Duodenal mucosa (tissue), 2 donors: Measurements from ENCODE around the gene LHFPL4.
"Not testable (repeated sequence)": the region's sequence is repeated elsewhere in the genome, so short reads cannot be mapped to it uniquely, and the experiment has no call there.

ENCODE experiments used
- H3K27ac ChIP-seq: one replicate; pipeline ENCODE4 v1.7.0; 2013; ENCODE audit warnings: low read depth, low read length
- H3K27me3 ChIP-seq, 2 donors: one replicate each; pipeline ENCODE4 v1.7.0; 2013; ENCODE audit warnings: low read length in 2 of 2, control low read depth in 1 of 2; ENCODE audit not compliant: insufficient read depth in 2 of 2, control insufficient read depth in 1 of 2
- H3K36me3 ChIP-seq, 2 donors: one replicate each; pipeline ENCODE4 v1.7.0; 2013; ENCODE audit warnings: low read length in 2 of 2, control low read depth in 1 of 2; ENCODE audit not compliant: insufficient read depth in 2 of 2, control insufficient read depth in 1 of 2
- H3K4me1 ChIP-seq, 2 donors: one replicate each; pipeline ENCODE4 v1.7.0; 2013; ENCODE audit warnings: low read length in 2 of 2, control low read depth in 1 of 2; ENCODE audit not compliant: insufficient read depth in 2 of 2, control insufficient read depth in 1 of 2
- H3K4me3 ChIP-seq, 2 donors: one replicate each; pipeline ENCODE4 v1.7.0; 2013; ENCODE audit warnings: low read length in 2 of 2, low read depth in 1 of 2
- H3K9ac ChIP-seq, 2 donors: one replicate each; pipeline ENCODE4 v1.7.0; 2013; ENCODE audit warnings: low read length in 2 of 2, low read depth in 1 of 2
- H3K9me3 ChIP-seq, 2 donors: one replicate each; pipeline ENCODE4 v1.7.0; 2013; ENCODE audit warnings: low read length in 2 of 2, control low read depth in 1 of 2; ENCODE audit not compliant: control insufficient read depth in 1 of 2

The LHFPL4 gene

GRCh38 chr3:9553021-9553947, at the start of gene LHFPL4:
Gene LHFPL4, minus strand, starts transcription at chr3:9553822. Its CDS starts 1,143 bp downstream, at chr3:9552679.
- no peak within 1 kb of the TSS for H3K4me3 ChIP-seq
- H3K27me3 ChIP-seq, result peaks cover 7 to 15% of the 10 kb centered on the region in 2 donors
- H3K9me3 ChIP-seq, result no peaks in the 10 kb centered on the region
- no peak within 1 kb of the TSS for H3K27ac ChIP-seq
- no peak within 1 kb of the TSS for H3K9ac ChIP-seq
- no peaks in the 10 kb centered on the region for H3K36me3 ChIP-seq
- no peaks in the 10 kb centered on the region for H3K4me1 ChIP-seq

DNA sequence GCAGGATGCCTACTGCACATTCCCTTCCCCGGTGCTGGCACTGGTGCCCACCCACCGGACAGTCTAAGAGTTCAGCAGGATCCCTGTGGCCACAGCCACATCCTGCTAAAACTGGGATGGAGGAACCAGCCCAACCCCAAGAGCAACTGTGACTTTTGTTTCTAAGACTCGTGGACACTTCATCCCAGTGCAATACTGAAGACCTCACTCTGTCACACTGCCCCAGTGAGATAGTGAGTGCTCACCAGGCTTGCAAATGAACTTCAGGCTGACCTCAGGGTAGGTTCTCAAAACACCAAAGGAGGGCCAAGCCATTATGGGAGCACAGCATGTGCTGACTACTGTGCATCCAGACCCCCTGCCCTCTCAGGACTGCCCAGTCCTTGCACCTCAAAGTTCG, 49.0 kb upstream of the LHFPL4 start:
- peaks cover 0 to 3% of the 10 kb centered on the region in 2 donors for H3K9me3 ChIP-seq
- no peak overlapping the region for H3K27ac ChIP-seq
- no peak overlapping the region for H3K4me3 ChIP-seq
- H3K36me3 ChIP-seq, result no peaks in the 10 kb centered on the region
- H3K27me3 ChIP-seq, result no peaks in the 10 kb centered on the region
- H3K9ac ChIP-seq, result no peak overlapping the region
- H3K4me1 ChIP-seq, result no peaks in the 10 kb centered on the region

- H3K36me3 ChIP-seq, H3K9ac ChIP-seq, H3K27ac ChIP-seq, H3K9me3 ChIP-seq, H3K4me1 ChIP-seq, H3K27me3 ChIP-seq: not testable (repeated sequence)
- peak overlapping the region in 1 of 2 donors; percentile 10 for H3K4me3 ChIP-seq
Measured at GRCh38 chr3:9601006-9601581, 47.5 kb upstream of the LHFPL4 start.

GRCh38 chr3:9600597-9600996, 47.0 kb upstream of the LHFPL4 start:
- H3K4me1 ChIP-seq, result no peaks in the 10 kb centered on the region
- peak overlapping the region in 1 of 2 donors; percentile 10 for H3K4me3 ChIP-seq
- no peak overlapping the region for H3K27ac ChIP-seq
- H3K27me3 ChIP-seq, result no peaks in the 10 kb centered on the region
- peaks cover 0 to 3% of the 10 kb centered on the region in 2 donors for H3K9me3 ChIP-seq
- H3K9ac ChIP-seq, result no peak overlapping the region
- H3K36me3 ChIP-seq, result no peaks in the 10 kb centered on the region

GRCh38 chr3:9598783-9599387, 45.3 kb upstream of the LHFPL4 start:
- H3K9me3 ChIP-seq, result peaks cover 0 to 3% of the 10 kb centered on the region in 2 donors
- H3K27me3 ChIP-seq, result no peaks in the 10 kb centered on the region
- H3K4me1 ChIP-seq, result no peaks in the 10 kb centered on the region
- H3K27ac ChIP-seq, result no peak overlapping the region
- no peaks in the 10 kb centered on the region for H3K36me3 ChIP-seq
- no peak overlapping the region for H3K9ac ChIP-seq
- H3K4me3 ChIP-seq, result no peak overlapping the region

DNA sequence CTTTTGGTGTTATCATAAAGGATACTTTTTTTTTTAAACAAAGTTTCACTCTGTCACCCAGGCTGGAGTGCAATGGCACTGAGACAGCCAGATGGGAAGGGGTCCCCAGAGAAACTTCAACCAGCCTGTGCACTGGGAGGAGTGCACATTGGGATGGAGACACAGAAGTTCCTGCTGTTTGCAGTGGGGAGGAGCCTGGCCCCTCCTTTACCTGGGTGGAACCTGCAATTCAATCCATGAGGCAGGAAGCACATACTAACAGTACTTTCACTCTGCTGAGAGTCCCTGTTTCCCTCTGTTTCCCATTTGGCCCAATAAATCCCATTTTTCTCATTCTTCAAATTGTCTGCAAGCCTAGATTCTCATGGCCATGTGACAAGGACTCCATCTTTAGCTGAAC, 42.3 kb upstream of the LHFPL4 start:
- no peaks in the 10 kb centered on the region for H3K4me1 ChIP-seq
- no peaks in the 10 kb centered on the region for H3K27me3 ChIP-seq
- no peaks in the 10 kb centered on the region for H3K36me3 ChIP-seq
- H3K27ac ChIP-seq, result no peak overlapping the region
- peaks cover 0 to 3% of the 10 kb centered on the region in 2 donors for H3K9me3 ChIP-seq
- H3K9ac ChIP-seq, result no peak overlapping the region
- no peak overlapping the region for H3K4me3 ChIP-seq

DNA sequence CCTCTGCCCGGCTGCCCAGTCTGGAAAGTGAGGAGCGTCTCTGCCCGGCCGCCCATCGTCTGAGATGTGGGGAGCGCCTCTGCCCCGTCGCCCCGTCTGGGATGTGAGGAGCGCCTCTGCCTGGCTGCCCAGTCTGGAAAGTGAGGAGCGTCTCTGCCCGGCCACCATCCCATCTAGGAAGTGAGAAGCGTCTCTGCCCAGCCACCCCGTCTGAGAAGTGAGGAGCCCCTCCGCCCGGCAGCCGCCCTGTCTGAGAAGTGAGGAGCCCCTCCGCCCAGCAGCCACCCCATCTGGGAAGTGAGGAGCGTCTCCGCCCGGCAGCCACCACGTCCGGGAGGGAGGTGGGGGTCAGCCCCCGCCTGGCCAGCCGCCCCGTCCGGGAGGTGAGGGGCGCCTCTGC, 38.2 kb upstream of the LHFPL4 start:
- H3K9ac ChIP-seq, H3K4me3 ChIP-seq, H3K36me3 ChIP-seq, H3K27me3 ChIP-seq, H3K9me3 ChIP-seq, H3K27ac ChIP-seq, H3K4me1 ChIP-seq: not testable (repeated sequence)

DNA sequence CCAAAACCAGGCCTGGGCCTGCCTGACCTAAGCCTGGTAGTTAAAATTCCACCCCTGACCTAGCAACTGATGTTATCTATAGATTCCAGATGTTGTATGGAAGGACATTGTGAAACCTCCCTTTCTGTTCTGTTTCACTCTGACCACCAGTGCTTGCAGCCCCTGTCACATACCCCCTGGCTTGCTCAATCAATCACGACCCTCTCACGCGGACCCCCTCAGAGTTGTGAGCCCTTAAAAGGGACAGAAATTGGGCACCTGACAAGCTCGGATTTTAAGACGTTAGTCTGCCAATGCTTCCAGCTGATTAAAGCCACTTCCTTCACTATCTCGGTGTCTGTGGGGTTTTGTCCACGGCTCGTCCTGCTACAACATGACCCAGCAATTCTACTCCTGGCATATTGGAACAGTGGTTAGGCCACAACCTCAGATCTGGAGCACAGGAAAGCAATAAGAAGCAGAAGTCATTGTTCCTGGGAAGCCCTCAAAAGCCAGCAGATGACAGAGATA, 36.7 kb upstream of the LHFPL4 start:
- Histone ChIP-seq H3K9me3 (no peaks in the 10 kb centered on the region), H3K4me1 (no peaks in the 10 kb centered on the region), H3K36me3 (no peaks in the 10 kb centered on the region), H3K9ac (no peak overlapping the region), H3K27ac (no peak overlapping the region), H3K4me3 (no peak overlapping the region), H3K27me3 (no peaks in the 10 kb centered on the region)

- no peaks in the 10 kb centered on the region for H3K36me3 ChIP-seq
Measured at GRCh38 chr3:9583792-9584191, 30.2 kb upstream of the LHFPL4 start.

GRCh38 chr3:9583371-9583770, 29.7 kb upstream of the LHFPL4 start:
- no peak overlapping the region for H3K4me3 ChIP-seq
- no peaks in the 10 kb centered on the region for H3K4me1 ChIP-seq
- H3K27me3 ChIP-seq, result no peaks in the 10 kb centered on the region
- peaks cover 6 to 7% of the 10 kb centered on the region in 2 donors for H3K9me3 ChIP-seq
- no peak overlapping the region for H3K27ac ChIP-seq
- no peaks in the 10 kb centered on the region for H3K36me3 ChIP-seq
- H3K9ac ChIP-seq, result no peak overlapping the region

More at GRCh38 chr3:9583792-9584191, 30.2 kb upstream of the LHFPL4 start:
- no peak overlapping the region for H3K9ac ChIP-seq
- peaks cover 6 to 7% of the 10 kb centered on the region in 2 donors for H3K9me3 ChIP-seq
- H3K4me3 ChIP-seq, result no peak overlapping the region
- H3K27ac ChIP-seq, result no peak overlapping the region
- no peaks in the 10 kb centered on the region for H3K27me3 ChIP-seq
- no peaks in the 10 kb centered on the region for H3K4me1 ChIP-seq
